ENCODE measurements around the gene SOWAHC.
"Not testable (repeated sequence)": the region's sequence is repeated elsewhere in the genome, so short reads cannot be mapped to it uniquely, and the experiment has no call there.

The SOWAHC gene

GRCh38 chr2:109638795-109639194, 24.6 kb downstream of the SOWAHC start:
- Histone ChIP-seq H3K27ac (ENCODE audit: poor library complexity, severe bottlenecking) (no peak overlapping the region), H3K27me3 (ENCODE audit: insufficient read depth, poor library complexity, severe bottlenecking) (no peaks in the 10 kb centered on the region), H3K4me1 (ENCODE audit: insufficient read depth, poor library complexity, severe bottlenecking) (peaks cover 9% of the 10 kb centered on the region), H3K4me3 (ENCODE audit: severe bottlenecking) (no peak overlapping the region), H3K9me3 (ENCODE audit: severe bottlenecking) (no peaks in the 10 kb centered on the region), H3K36me3 (ENCODE audit: low read depth) (no peaks in the 10 kb centered on the region)
- TF ChIP-seq CTCF (IDR thresholded peaks at IDR 0.05; ENCODE audit: poor library complexity, severe bottlenecking), result no peak
- no peak for ATAC-seq (ENCODE audit: low read depth)
- DNase-seq (ENCODE audit: low spot score), result no peak

- not testable (repeated sequence) for ATAC-seq (ENCODE audit: low read depth); H3K27me3 ChIP-seq (ENCODE audit: insufficient read depth, poor library complexity, severe bottlenecking); H3K4me3 ChIP-seq (ENCODE audit: severe bottlenecking); H3K4me1 ChIP-seq (ENCODE audit: insufficient read depth, poor library complexity, severe bottlenecking); H3K9me3 ChIP-seq (ENCODE audit: severe bottlenecking); H3K27ac ChIP-seq (ENCODE audit: poor library complexity, severe bottlenecking); H3K36me3 ChIP-seq (ENCODE audit: low read depth); DNase-seq (ENCODE audit: low spot score)
Measured at GRCh38 chr2:109640000-109640399, 25.8 kb downstream of the SOWAHC start.

GRCh38 chr2:109644571-109645275, 30.6 kb downstream of the SOWAHC start:
- Histone ChIP-seq H3K27me3 (ENCODE audit: insufficient read depth, poor library complexity, severe bottlenecking) (no peaks in the 10 kb centered on the region), H3K9me3 (ENCODE audit: severe bottlenecking) (no peaks in the 10 kb centered on the region), H3K36me3 (ENCODE audit: low read depth) (no peaks in the 10 kb centered on the region), H3K4me3 (ENCODE audit: severe bottlenecking) (no peak overlapping the region), H3K27ac (ENCODE audit: poor library complexity, severe bottlenecking) (no peak overlapping the region), H3K4me1 (ENCODE audit: insufficient read depth, poor library complexity, severe bottlenecking) (no peaks in the 10 kb centered on the region)
- DNase-seq (ENCODE audit: low spot score), result no peak
- ATAC-seq (ENCODE audit: low read depth), result no peak
- TF ChIP-seq CTCF (IDR thresholded peaks at IDR 0.05; ENCODE audit: poor library complexity, severe bottlenecking), result no peak

- DNase-seq (ENCODE audit: low spot score) (no peak), ATAC-seq (ENCODE audit: low read depth) (no peak)
- H3K9me3 ChIP-seq (ENCODE audit: severe bottlenecking), result no peaks in the 10 kb centered on the region
- H3K27me3 ChIP-seq (ENCODE audit: insufficient read depth, poor library complexity, severe bottlenecking), result no peaks in the 10 kb centered on the region
- H3K4me3 ChIP-seq (ENCODE audit: severe bottlenecking), result no peak overlapping the region
- no peaks in the 10 kb centered on the region for H3K4me1 ChIP-seq (ENCODE audit: insufficient read depth, poor library complexity, severe bottlenecking)
- no peaks in the 10 kb centered on the region for H3K36me3 ChIP-seq (ENCODE audit: low read depth)
- no peak for TF ChIP-seq CTCF (IDR thresholded peaks at IDR 0.05; ENCODE audit: poor library complexity, severe bottlenecking)
- H3K27ac ChIP-seq (ENCODE audit: poor library complexity, severe bottlenecking), result no peak overlapping the region
Measured at GRCh38 chr2:109645412-109646184, 31.4 kb downstream of the SOWAHC start.

GRCh38 chr2:109646961-109647360, 32.8 kb downstream of the SOWAHC start:
- Histone ChIP-seq H3K27ac (ENCODE audit: poor library complexity, severe bottlenecking) (no peak overlapping the region), H3K4me3 (ENCODE audit: severe bottlenecking) (no peak overlapping the region), H3K4me1 (ENCODE audit: insufficient read depth, poor library complexity, severe bottlenecking) (no peaks in the 10 kb centered on the region), H3K9me3 (ENCODE audit: severe bottlenecking) (no peaks in the 10 kb centered on the region), H3K27me3 (ENCODE audit: insufficient read depth, poor library complexity, severe bottlenecking) (no peaks in the 10 kb centered on the region), H3K36me3 (ENCODE audit: low read depth) (no peaks in the 10 kb centered on the region)
- no peak for TF ChIP-seq CTCF (IDR thresholded peaks at IDR 0.05; ENCODE audit: poor library complexity, severe bottlenecking)
- DNase-seq (ENCODE audit: low spot score) (no peak), ATAC-seq (ENCODE audit: low read depth) (no peak)

All from RWPE2 (cell line).